Neural cell (in vitro differentiated cells): ENCODE measurements around the gene RUNX1. TPM values are rescaled to one million over a fixed set of nuclear protein-coding genes. Genes with fewer than 3 reads are reported as not detected.

Experiments
- H2AFZ ChIP-seq: fragments of 200-600, 300-800 bp; sonication (generic), shearing (Covaris generic); 2 replicates; pipeline ENCODE4 v1.6.0; 2014; ENCODE audit warnings: low read depth, mild to moderate bottlenecking, antibody characterized with exemption, low read length, moderate library complexity
- H3F3A ChIP-seq: fragments of 200-600 bp; shearing (Covaris generic); 2 replicates; pipeline ENCODE4 v1.6.1; 2016; ENCODE audit warnings: mild to moderate bottlenecking, moderate library complexity, mixed read lengths, antibody characterized with exemption, low read length; ENCODE audit not compliant: insufficient read depth, poor library complexity, severe bottlenecking
- H3K27ac ChIP-seq: fragments of 200-600, 300-800 bp; sonication (generic), shearing (Covaris generic); 2 replicates; pipeline ENCODE4 v1.5.1; 2014; ENCODE audit warnings: mild to moderate bottlenecking, low read length, moderate library complexity
- H3K27me3 ChIP-seq: fragments of 300-800, 200-600 bp; sonication (generic), shearing (Covaris generic); 2 replicates; pipeline ENCODE4 v1.6.0; 2014; ENCODE audit warnings: mild to moderate bottlenecking, low read depth, low read length, moderate library complexity; ENCODE audit not compliant: insufficient read depth
- H3K36me3 ChIP-seq: fragments of 300-800, 200-600 bp; sonication (generic), shearing (Covaris generic); 2 replicates; pipeline ENCODE4 v1.5.1; 2014; ENCODE audit warnings: mild to moderate bottlenecking, antibody characterized with exemption, low read length, moderate library complexity; ENCODE audit not compliant: insufficient read depth
- H3K4me2 ChIP-seq: fragments of 300-800, 200-600 bp; sonication (generic), shearing (Covaris generic); 2 replicates; pipeline ENCODE4 v1.6.0; 2014; ENCODE audit warnings: mild to moderate bottlenecking, low read length
- H3K4me3 ChIP-seq: fragments of 300-800, 200-600 bp; sonication (generic), shearing (Covaris generic); 2 replicates; pipeline ENCODE4 v1.5.1; 2014; ENCODE audit warnings: mild to moderate bottlenecking, low read length, moderate library complexity
- H3K79me2 ChIP-seq: fragments of 200-600 bp; shearing (Covaris generic); replicated peaks from 2 replicates; pipeline ENCODE4 v1.6.0; 2014; ENCODE audit warnings: mild to moderate bottlenecking, low read length, moderate library complexity; ENCODE audit not compliant: insufficient read depth
- H3K9ac ChIP-seq: fragments of 300-800, 200-600 bp; sonication (generic), shearing (Covaris generic); 2 replicates; pipeline ENCODE4 v1.6.1; 2016; ENCODE audit warnings: mild to moderate bottlenecking, low read length, mixed read lengths
- H3K9me2 ChIP-seq: fragments of 200-600 bp; shearing (Covaris generic); 2 replicates; pipeline ENCODE4 v1.6.1; 2016; ENCODE audit warnings: mild to moderate bottlenecking, low read length, mixed read lengths; ENCODE audit not compliant: insufficient read depth
- H3K9me3 ChIP-seq: fragments of 200-600, 300-800 bp; sonication (generic), shearing (Covaris generic); 2 replicates; pipeline ENCODE4 v1.6.1; 2016; ENCODE audit warnings: mild to moderate bottlenecking, mixed run types, low read length, moderate library complexity, mixed read lengths
- H4K20me1 ChIP-seq: fragments of 200-600 bp; shearing (Covaris generic); 2 replicates; pipeline ENCODE4 v1.6.1; 2016; ENCODE audit warnings: mild to moderate bottlenecking, mixed run types; ENCODE audit not compliant: insufficient read depth
- EP300 ChIP-seq: fragments of 450-650 bp; conservative IDR thresholded peaks from 2 replicates; pipeline ENCODE4 v1.6.1; 2014; ENCODE audit warnings: antibody characterized with exemption, mild to moderate bottlenecking, moderate library complexity; ENCODE audit not compliant: poor library complexity, severe bottlenecking
- EZH2 ChIP-seq: fragments of 200-600, 300-800 bp; shearing (Covaris generic), sonication (generic); IDR thresholded peaks from 2 replicates; pipeline ENCODE4 v1.6.1; 2014; ENCODE audit warnings: antibody characterized with exemption, low read length, borderline replicate concordance, mild to moderate bottlenecking; ENCODE audit not compliant: insufficient read depth, poor library complexity, severe bottlenecking
- MXI1 ChIP-seq: fragments of 450-650 bp; conservative IDR thresholded peaks from 2 replicates; pipeline ENCODE4 v1.6.1; 2014; ENCODE audit warnings: antibody characterized with exemption, mild to moderate bottlenecking; ENCODE audit not compliant: poor library complexity, severe bottlenecking
- POLR2AphosphoS5 ChIP-seq: IDR thresholded peaks from 2 replicates; pipeline ENCODE4 v1.6.1; 2012
- RAD21 ChIP-seq: fragments of 450-650 bp; conservative IDR thresholded peaks from 2 replicates; pipeline ENCODE4 v1.6.1; 2014; ENCODE audit warnings: antibody characterized with exemption, mild to moderate bottlenecking, moderate library complexity
- SMC3 ChIP-seq: fragments of 450-650 bp; conservative IDR thresholded peaks from 2 replicates; pipeline ENCODE4 v1.6.1; 2014; ENCODE audit warnings: antibody characterized with exemption, mild to moderate bottlenecking, moderate library complexity; ENCODE audit not compliant: poor library complexity
- TAF1 ChIP-seq: IDR thresholded peaks from 2 replicates; pipeline ENCODE4 v1.6.1; 2012; ENCODE audit warnings: low read depth
- polyA plus RNA-seq: library from polyadenylated mRNA; depleted of rRNA; stranded (reverse); fragments of >200 nt; gene quantifications from 2 replicates; pipeline ENCODE4 v1.2.3, GENCODE V29; 2014
- TF ChIP-seq, protein P1 (sequence below): fragments of 450-650 bp; IDR thresholded peaks from 2 replicates; pipeline ENCODE4 v1.5.1; 2014; ENCODE audit warnings: antibody characterized with exemption, mild to moderate bottlenecking, moderate library complexity; ENCODE audit not compliant: poor library complexity, severe bottlenecking
- TF ChIP-seq, protein P2 (sequence below): IDR thresholded peaks from 2 replicates; pipeline ENCODE4 v1.6.1; 2012; ENCODE audit warnings: borderline replicate concordance

Gene RUNX1
- polyA plus RNA-seq, 1 donor from 2014 or later, result not detected

DNA sequence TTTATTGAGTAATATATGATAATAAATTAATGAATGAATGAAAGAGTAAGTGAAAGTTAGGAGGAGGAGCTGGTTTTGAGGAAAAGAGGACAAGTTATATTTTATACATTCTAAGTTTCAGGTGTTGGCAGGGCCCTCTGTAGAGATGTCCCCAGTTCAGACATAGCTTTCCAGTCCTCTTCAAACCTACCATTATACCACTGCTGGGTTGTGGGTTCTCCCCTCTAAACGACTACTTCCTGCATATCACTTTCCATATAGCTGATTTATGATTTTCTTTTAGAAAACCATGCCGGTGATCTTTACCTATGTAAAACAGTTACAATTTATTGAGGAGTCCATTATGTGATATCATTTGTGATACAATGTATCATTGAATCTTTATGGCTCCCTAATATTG, 116.9 kb downstream of the RUNX1 start:
- Histone ChIP-seq H3K27ac (no peak overlapping the region), H3K79me2 (no peaks in the 10 kb centered on the region), H4K20me1 (no peaks in the 10 kb centered on the region), H3F3A (no peaks in the 10 kb centered on the region), H3K4me2 (no peak overlapping the region), H3K27me3 (no peaks in the 10 kb centered on the region), H3K9ac (no peak overlapping the region), H3K36me3 (no peaks in the 10 kb centered on the region), H2AFZ (no peak overlapping the region), H3K9me2 (no peaks in the 10 kb centered on the region), H3K9me3 (no peaks in the 10 kb centered on the region), H3K4me3 (no peak overlapping the region)
- no peak for TF ChIP-seq POLR2AphosphoS5
- no peak for TF ChIP-seq EZH2
- TF ChIP-seq EP300, result no peak
- TF ChIP-seq, protein P1, sequence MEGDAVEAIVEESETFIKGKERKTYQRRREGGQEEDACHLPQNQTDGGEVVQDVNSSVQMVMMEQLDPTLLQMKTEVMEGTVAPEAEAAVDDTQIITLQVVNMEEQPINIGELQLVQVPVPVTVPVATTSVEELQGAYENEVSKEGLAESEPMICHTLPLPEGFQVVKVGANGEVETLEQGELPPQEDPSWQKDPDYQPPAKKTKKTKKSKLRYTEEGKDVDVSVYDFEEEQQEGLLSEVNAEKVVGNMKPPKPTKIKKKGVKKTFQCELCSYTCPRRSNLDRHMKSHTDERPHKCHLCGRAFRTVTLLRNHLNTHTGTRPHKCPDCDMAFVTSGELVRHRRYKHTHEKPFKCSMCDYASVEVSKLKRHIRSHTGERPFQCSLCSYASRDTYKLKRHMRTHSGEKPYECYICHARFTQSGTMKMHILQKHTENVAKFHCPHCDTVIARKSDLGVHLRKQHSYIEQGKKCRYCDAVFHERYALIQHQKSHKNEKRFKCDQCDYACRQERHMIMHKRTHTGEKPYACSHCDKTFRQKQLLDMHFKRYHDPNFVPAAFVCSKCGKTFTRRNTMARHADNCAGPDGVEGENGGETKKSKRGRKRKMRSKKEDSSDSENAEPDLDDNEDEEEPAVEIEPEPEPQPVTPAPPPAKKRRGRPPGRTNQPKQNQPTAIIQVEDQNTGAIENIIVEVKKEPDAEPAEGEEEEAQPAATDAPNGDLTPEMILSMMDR, result no peak
- no peak for TF ChIP-seq SMC3
- TF ChIP-seq TAF1, result no peak
- TF ChIP-seq, protein P2, sequence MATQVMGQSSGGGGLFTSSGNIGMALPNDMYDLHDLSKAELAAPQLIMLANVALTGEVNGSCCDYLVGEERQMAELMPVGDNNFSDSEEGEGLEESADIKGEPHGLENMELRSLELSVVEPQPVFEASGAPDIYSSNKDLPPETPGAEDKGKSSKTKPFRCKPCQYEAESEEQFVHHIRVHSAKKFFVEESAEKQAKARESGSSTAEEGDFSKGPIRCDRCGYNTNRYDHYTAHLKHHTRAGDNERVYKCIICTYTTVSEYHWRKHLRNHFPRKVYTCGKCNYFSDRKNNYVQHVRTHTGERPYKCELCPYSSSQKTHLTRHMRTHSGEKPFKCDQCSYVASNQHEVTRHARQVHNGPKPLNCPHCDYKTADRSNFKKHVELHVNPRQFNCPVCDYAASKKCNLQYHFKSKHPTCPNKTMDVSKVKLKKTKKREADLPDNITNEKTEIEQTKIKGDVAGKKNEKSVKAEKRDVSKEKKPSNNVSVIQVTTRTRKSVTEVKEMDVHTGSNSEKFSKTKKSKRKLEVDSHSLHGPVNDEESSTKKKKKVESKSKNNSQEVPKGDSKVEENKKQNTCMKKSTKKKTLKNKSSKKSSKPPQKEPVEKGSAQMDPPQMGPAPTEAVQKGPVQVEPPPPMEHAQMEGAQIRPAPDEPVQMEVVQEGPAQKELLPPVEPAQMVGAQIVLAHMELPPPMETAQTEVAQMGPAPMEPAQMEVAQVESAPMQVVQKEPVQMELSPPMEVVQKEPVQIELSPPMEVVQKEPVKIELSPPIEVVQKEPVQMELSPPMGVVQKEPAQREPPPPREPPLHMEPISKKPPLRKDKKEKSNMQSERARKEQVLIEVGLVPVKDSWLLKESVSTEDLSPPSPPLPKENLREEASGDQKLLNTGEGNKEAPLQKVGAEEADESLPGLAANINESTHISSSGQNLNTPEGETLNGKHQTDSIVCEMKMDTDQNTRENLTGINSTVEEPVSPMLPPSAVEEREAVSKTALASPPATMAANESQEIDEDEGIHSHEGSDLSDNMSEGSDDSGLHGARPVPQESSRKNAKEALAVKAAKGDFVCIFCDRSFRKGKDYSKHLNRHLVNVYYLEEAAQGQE, result no peak
- no peak for TF ChIP-seq MXI1
- no peak for TF ChIP-seq RAD21

DNA sequence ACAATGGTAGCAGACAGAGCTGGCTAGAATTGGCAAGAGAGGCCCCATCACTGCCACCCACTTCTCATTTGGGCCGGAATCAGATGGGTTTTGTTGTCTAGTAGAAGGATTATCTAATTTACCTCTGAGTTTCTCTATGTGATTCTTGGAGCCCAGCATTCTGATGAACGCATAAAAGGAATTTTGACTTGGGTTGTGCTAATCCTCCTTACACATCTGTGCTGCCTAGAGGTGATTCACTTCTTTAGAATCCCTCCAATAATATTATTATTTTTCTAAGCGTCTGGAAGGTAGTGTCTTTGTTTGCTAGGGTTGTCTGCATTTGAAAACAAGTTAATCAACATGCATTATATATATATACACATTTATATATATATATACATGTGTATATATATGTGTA, 118.1 kb downstream of the RUNX1 start:
- Histone ChIP-seq H3K36me3 (no peaks in the 10 kb centered on the region), H4K20me1 (no peaks in the 10 kb centered on the region), H3K27ac (no peak overlapping the region), H2AFZ (no peak overlapping the region), H3K9ac (no peak overlapping the region), H3K9me3 (no peaks in the 10 kb centered on the region), H3K27me3 (no peaks in the 10 kb centered on the region), H3K4me3 (no peak overlapping the region), H3K79me2 (no peaks in the 10 kb centered on the region), H3K4me2 (no peak overlapping the region), H3F3A (no peaks in the 10 kb centered on the region), H3K9me2 (no peaks in the 10 kb centered on the region)
- no peak for TF ChIP-seq EZH2
- TF ChIP-seq RAD21, result no peak
- no peak for TF ChIP-seq TAF1
- no peak for TF ChIP-seq SMC3
- TF ChIP-seq, protein P1, result no peak
- no peak for TF ChIP-seq EP300
- no peak for TF ChIP-seq POLR2AphosphoS5
- TF ChIP-seq, protein P2, result no peak
- TF ChIP-seq MXI1, result no peak
